DMS153 treated with DMSO at 0.1 percent for 48 hours (cell line): ENCODE results near the gene NBPF1.
A peak's percentile ranks its signal among the peaks of the same experiment; 100 is the strongest.
"Not testable (repeated sequence)": the region's sequence is repeated elsewhere in the genome, so short reads cannot be mapped to it uniquely, and the experiment has no call there.

Experiments
- DNase-seq: peaks from one replicate; lab custom pipeline; 2025; ENCODE audit not compliant: unreplicated experiment; lab: John Stamatoyannopoulos, UW

The NBPF1 gene

GRCh38 chr1:16557034-16557433 is 56.3 kb downstream of the NBPF1 start:
- DNase-seq, result not testable (repeated sequence)

GRCh38 chr1:16553244-16553643 is 60.1 kb downstream of the NBPF1 start:
- DNase-seq, result not testable (repeated sequence)

- not testable (repeated sequence) for DNase-seq
These were observed 63.0 kb downstream of the NBPF1 start for GRCh38 chr1:16550212-16550918.

GRCh38 chr1:16549545-16549944 is 63.8 kb downstream of the NBPF1 start:
- not testable (repeated sequence) for DNase-seq

- DNase-seq, result not testable (repeated sequence)
These were observed 65.7 kb downstream of the NBPF1 start for GRCh38 chr1:16547502-16548241.

- peak; percentile 0 for DNase-seq
These were observed 67.7 kb downstream of the NBPF1 start for GRCh38 chr1:16545682-16546095.

GRCh38 chr1:16540421-16540893 is 72.9 kb downstream of the NBPF1 start:
- not testable (repeated sequence) for DNase-seq

GRCh38 chr1:16537528-16537927 is 75.8 kb downstream of the NBPF1 start:
- DNase-seq, result not testable (repeated sequence)

- DNase-seq, result not testable (repeated sequence)
These were observed 76.6 kb downstream of the NBPF1 start for GRCh38 chr1:16536796-16537195.

- not testable (repeated sequence) for DNase-seq
These were observed 77.5 kb downstream of the NBPF1 start for GRCh38 chr1:16535898-16536297.

- not testable (repeated sequence) for DNase-seq
These were observed 77.9 kb downstream of the NBPF1 start for GRCh38 chr1:16535487-16535886.

GRCh38 chr1:16534829-16535456 is 78.4 kb downstream of the NBPF1 start:
- not testable (repeated sequence) for DNase-seq

GRCh38 chr1:16534239-16534828 is 79.0 kb downstream of the NBPF1 start:
- DNase-seq, result not testable (repeated sequence)

- not testable (repeated sequence) for DNase-seq
These were observed 81.0 kb downstream of the NBPF1 start for GRCh38 chr1:16532235-16532991.

- not testable (repeated sequence) for DNase-seq
These were observed 85.0 kb downstream of the NBPF1 start for GRCh38 chr1:16528338-16528737.

- not testable (repeated sequence) for DNase-seq
These were observed 87.6 kb downstream of the NBPF1 start for GRCh38 chr1:16525769-16526168.

- not testable (repeated sequence) for DNase-seq
These were observed 91.7 kb downstream of the NBPF1 start for GRCh38 chr1:16521679-16522078.

- no peak for DNase-seq
These were observed 92.1 kb downstream of the NBPF1 start for GRCh38 chr1:16521288-16521583.

GRCh38 chr1:16520435-16521287 is 92.7 kb downstream of the NBPF1 start:
- not testable (repeated sequence) for DNase-seq
